GM21825 (cell line): ENCODE results near the gene RBM12.
"Not testable (repeated sequence)": the region's sequence is repeated elsewhere in the genome, so short reads cannot be mapped to it uniquely, and the experiment has no call there.

ENCODE experiments used
- ATAC-seq: cut with Tn5 transposase; IDR thresholded peaks from one replicate; pipeline ENCODE4 v1.9.1; 2021; ENCODE audit warnings: mild to moderate bottlenecking, moderate library complexity; ENCODE audit not compliant: unreplicated experiment

RBM12 gene

DNA sequence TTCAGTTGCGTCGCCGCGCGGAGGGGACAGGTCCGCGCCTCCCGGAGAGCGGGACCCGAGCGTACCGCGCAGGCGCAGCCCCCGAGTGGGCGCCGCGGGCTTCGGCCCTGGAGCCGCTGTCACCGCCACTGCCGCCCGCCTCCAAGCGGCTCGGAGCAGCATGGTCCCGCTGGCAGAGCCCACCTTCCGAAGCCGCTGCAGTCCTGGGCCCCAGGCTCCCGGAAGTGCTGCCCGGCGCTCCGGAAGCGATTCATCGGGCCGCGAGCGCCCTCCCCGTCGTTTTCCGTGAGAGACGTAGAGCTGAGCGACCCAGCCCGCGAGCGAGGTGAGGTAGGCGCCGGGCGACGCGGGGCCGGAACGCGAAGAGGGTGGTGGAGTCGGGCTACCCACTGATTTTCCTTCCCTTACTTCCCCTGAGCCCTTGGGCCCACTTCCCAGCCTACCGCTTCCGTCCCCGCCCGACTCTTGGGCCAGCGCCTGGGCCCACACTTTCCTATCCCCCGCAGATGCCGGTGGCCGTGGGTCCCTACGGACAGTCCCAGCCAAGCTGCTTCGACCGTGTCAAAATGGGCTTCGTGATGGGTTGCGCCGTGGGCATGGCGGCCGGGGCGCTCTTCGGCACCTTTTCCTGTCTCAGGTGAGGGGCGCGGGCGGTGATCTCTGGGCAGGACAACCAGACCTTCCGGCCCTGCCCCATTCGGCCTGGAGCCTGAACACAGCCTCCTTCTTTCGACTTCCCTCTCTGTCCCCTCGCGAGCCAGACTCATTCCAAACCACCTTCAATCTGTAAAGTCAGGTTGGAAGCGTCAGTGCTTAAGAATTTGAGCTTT, 34.6 kb upstream of the RBM12 start, which contains the start of the genes NFS1 and ROMO1:
Gene NFS1 (minus strand): TSS at position 226 of the 830 bp plus-strand sequence. CDS start 64 bp downstream, at position 162.
Gene ROMO1 (plus strand): TSS at position 279 of the 830 bp plus-strand sequence. CDS start 228 bp downstream, at position 507.
- ATAC-seq: peak; percentile 79

DNA sequence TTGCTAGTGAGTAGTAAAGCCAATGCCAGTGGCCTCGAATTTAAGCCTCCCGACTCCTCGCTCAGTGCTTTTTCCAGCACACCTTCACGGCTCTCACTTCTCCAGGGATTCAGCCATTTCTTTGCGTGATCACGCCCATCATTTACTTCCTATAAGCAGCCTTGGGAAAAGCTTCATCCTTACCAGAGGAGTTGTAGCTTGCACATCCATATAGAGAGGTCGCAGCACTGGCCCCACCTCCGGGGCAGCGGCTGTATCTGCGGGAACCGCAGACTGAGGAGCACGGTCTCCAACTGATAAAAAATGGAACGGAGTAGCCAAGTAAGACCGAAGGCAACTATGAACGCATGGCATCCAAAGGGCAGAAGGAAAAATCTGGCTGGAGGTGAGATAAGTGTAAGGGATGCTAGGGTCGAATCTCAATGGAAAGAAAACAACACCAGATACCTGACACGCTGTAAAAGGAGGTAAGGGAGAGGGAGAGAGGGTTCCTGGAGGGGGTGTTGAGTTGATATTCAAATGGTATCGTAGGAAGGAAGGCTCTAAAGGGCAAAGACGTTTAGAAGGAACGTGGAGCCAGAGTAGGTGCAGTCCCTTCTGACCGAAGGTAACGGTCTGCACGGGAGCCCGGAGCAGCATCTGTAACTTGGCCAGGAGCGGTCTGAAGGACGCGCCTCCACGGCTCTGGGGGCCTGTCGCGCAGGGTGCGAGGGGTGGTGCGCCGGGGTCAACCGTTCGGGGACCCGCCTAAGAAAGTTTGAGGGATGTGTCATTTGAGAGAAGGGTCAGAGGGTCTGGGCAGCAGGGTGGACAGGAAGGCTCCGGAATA, 33.8 kb upstream of the RBM12 start:
- ATAC-seq: peak; percentile 22

DNA sequence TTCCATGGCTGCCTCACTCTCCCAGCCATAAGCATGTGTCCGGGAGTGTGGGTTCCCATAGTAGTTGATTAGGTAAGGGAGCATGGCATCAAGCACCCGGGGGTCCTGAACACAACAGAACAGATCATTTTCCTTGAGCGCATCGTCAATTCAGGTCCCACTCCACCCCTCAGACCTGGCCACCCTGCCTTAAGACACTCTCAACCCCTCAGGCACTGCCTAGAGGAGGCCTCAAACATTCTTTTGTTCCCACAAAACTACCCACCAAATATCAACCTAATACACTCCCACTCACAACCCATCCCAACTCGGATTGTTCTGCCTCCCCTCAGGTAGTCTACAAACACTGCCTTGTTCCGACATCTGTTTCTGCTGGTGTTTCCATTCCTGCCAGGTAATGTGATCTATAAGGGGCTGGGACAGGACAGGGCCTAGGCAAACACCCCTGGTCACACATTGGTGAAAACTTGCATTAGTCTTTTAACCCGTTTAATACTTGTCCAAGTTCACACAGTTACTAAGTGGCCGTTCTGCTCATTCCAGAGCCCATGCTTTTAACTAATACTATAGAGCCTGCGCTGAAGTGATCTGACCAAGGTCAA, 33.1 kb upstream of the RBM12 start:
- ATAC-seq: no peak

DNA sequence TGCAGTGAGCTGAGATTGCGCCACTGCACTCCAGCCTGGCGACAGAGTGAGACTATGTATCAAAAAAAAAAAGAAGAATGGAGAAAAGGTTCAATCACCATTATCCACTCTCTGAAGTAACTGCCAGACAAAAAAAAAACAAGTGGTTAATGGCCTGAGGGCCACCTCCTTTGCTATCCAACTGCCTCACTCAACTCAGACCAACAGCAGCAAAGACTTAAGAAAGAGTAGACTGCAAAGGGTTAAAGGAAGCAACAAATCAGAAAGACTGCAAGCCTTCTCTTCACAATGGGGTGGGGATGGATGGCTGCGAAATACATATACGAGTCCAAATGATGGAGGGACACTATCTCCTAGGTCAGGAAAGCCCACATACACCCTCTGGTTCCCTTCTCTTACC, 31.3 kb upstream of the RBM12 start:
- ATAC-seq: no peak

DNA sequence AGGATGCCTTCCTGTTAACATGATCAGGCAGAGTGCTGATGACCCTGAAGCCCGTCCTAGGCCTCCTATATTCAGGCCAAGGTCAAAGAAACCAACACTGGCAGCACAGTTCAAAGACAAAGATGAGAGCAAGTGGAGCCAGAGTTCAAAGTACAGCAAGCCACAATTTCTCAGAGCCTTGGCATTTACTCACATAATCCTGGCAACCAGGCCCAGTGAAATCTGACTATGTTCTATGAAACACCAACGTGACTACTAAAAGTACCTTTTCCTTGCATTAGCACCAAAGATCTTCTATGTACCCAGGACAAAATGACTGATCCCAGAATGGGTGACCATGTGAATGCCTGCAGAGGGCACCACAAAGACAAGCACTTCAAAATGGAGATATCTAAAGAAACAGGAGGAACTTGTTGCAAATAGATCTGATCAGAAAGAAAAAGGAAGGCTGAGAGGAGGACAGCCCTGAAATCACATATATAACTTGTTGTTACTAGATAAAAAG, 30.6 kb upstream of the RBM12 start:
- no peak for ATAC-seq

DNA sequence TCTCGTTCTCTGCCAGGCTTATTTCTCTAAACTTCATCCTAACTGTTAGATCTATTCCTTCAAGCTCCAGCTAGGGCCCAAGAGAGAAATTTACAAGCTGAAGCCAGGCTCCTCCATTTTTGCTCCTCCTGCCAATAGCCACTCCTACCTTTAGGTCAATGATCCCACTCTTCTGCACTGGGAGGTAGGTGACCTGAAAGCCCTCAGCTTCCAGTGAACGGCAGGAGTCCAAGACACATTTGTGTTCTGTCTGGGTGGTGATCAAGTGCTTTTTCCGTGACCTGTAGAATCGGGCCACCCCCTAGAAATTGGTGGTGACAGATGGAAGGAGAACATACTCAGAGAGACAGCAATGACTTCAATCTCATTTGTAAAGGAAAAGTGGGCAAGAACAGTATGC, 25.6 kb upstream of the RBM12 start:
- no peak for ATAC-seq

DNA sequence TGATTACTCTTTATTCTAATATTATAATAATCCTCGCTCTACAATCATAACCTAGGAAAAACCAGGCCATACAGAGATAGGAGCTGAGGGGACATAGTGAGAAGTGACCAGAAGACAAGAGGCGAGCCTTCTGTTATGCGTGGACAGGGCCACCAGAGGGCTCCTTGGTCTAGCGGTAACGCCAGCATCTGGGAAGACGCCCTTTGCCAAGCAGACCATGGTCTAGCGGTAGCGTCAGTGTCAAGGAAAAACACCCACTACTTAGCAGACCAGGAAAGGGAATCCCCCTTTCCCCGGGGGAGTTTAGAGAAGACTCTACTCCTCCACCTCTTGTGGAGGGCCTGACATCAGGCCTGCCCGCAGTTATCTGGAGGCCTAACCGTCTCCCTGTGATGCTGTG, 22.2 kb upstream of the RBM12 start:
- ATAC-seq: not testable (repeated sequence)

DNA sequence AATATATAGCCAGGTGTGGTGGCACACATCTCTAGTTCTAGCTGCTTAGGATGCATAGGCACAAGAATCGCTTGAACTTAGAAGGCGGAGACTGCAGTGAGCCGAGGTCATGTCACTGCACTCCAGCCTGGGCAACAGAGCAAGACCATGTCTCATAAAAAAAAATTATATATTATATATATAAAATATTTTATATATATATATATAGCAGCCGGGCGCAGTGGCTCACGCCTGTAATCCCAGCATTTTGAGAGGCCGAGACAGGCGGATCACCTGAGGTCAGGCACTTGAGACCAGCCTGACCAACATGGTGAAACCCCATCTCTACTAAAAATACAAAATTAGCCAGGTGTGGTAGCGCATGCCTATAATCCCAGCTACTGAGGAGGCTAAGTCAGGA, 20.7 kb upstream of the RBM12 start:
- ATAC-seq: not testable (repeated sequence)

DNA sequence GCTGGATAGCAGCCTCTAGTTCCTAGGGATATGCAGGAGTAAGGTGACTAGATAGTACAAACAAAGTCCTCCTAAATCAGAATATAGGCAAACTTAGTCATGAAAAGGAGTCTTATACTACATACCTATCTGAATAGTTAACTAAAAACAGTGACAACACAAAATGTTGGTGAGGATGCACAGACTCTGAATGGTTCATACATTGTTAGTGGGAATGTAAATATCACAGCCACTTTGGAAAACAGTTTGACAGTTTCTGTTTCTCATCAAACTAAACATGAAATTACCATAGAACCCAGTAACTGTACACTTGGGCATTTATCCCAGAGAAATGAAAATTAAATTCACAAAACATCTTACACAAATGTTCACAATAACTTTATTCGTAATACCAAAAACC, 17.3 kb upstream of the RBM12 start:
- no peak for ATAC-seq

DNA sequence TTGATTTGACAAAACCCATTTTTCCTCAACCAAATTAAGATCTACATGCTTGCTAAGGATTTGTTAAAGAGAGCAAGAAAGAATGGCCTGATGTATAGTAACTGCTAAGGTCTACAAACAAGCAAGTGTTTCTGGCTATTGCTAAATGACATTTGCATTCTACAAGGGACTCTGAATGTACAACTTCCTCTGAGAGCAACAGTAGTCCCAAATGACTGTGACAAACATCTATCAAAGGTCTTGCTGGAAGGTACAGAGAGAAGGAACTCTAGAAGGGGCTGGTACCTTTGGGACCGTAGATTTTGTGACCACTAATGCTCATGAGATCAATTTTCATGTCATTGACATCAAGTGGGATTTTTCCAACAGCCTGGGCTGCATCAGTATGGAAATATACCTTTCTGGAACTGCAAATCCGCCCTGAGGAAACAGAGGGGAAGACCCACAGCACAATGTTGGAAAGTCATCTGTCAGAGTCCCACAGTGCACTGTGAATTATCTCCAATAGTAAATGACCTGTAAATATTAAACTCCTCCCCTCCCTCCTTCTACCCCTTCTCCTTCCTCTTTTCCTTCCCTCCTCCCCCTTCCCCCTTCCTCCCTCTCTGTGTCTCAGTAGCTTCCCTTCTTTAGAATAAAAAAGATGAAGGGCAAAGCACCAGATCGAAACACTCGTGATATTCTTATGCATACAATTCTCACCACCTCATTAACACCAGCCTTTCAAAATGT, 15.9 kb upstream of the RBM12 start:
- ATAC-seq: no peak

DNA sequence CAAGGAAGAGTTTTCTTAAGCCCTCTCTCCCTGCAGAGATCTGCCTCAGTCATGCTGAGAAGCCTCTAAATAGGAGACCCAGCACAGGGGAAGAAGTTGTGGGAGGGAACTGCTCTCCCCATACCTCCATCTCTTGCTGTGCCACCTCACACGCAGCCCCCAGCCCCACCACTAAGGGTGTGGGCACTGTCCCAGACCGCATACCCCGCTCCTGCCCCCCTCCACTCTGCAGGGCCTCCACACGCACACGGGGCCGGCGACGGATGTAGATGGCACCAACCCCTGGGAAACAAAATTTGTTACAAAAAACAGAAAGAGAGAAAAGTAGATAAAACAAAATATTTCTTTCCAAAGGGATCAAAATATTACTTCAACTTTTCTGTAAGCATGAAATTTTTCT, 10.2 kb upstream of the RBM12 start:
- ATAC-seq: no peak

DNA sequence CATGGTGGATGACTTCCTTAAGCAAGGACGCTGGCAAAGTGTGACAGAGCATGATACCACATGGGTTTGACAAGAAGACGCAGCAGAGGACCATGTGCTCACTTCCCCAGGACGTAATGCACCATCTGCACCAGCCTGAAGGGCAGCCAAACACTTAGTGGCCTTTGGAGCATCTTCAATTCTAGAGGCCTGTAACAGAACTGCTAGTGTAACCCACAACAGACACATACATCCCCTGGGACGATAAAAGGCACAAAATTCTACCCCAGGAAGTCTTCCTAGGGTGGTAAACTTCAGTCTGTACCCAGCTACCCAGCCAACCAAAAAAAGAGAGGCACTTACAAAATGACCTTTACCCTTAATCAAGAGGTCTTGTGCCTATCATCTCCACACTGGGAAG, 9.2 kb upstream of the RBM12 start:
- no peak for ATAC-seq

DNA sequence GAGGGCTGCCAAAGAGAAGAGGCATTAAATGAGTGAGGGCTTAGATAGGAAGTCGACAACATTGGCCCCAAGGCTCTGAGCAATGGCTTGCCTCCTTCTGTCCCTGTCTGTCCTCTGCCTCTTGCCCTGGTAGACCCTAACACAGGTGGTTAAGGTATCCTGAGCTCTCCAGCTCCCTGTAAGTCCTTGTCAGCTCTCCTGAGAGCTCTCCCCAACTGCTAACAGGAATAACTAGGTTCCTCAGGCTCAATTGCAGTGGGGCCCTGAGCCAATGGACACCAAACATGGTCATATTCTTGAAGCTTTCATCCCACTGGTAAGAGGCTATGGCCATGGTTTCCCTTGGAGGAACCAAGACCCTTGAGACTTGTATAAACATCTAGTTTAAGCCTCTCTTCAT, 5.0 kb upstream of the RBM12 start:
- ATAC-seq: no peak

DNA sequence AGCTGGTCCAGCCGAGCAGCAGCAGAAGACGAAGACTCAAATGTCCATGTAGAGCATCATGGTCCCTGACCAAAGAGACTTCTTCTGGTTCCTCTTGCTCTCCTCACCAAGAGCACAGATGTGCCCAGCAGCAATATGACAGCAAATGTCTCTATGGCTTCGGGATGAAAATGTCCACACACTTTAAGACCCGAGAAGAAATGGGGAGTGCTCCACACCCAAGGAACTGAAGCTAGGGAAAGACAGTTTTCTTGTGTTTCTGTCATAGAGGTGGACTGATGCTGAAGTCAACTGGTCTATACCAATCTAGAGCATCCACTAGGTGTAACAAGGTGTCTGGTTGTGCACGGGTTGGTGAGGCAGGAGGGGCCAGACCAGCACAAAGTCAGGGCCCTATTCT, 4.5 kb upstream of the RBM12 start:
- no peak for ATAC-seq

DNA sequence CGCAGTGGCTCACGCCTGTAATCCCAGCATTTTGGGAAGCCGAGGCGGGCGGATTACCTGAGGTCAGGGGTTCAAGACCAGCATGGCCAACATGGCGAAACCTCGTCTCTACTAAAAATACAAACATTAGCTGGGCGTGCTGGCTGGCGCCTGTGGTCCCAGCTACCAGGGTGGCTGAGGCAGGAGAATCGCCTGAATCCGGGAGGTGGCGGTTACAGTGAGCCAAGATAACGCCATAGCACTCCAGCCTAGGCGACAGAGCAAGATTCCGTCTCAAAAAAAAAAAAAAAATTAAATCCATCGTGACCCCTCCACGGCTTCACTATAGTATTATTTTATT, 1.2 kb upstream of the RBM12 start:
- ATAC-seq: no peak

DNA sequence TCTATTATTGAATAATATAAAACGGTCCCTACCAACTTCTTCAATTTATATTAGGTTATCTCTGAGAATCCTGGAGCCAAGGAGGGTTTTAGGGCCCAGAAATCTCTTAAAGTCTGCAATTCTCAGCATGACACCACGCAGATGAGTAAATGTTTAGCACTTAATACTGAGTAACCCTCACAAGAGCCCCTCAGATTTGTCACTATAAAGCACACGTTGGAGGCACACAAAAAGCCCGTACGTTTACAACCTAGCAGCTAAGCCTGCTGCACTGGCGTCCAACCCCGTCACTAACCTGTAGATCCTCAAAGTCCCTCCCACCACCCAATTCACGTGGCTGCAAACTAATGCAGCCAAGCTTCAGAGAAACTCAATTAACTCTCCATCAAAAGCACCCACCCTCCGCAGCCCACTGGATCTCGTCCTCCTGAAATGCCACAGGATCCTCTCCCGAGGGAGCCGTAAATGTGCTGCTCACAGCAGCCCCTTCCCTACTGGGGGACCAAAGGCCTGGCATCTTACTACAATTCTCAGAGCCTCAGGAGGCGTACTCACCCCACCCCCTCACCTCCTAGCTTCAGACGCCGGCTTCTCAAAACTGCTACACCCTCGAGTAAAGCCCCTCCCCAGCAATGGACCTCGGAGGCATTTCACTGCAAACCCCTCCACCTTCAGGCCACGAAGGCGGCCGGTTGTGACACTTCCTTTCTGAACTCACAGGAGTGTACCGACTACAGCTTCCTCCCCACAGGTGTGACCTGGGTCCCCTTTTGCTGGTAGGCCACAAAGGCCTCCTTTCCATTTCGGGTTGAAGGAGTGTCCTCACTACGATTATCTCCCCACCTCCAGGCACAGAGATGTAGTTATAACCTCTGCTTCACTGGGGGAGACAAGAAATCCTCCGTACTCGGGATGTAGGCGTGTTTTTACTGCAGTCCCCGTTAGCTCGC, 909 bp downstream of the RBM12 start:
- ATAC-seq: peak; percentile 26

DNA sequence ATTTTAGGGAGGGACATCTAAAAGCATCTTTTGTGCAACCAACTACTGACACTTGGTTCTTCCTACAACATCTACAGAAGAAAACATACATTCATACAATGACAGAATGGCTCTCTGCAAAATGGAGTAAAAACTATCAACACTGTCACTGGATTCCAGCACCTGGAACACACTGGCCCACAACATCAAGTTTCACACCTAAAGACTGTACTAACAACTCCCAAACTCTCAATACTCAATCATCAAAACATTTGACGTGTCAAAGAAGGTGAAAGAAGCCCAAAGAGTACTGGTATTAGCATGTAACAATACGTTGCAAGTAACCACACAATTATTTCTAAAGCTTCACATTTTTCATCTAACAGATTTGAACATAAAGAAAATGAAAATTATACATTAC, 2.1 kb downstream of the RBM12 start:
- ATAC-seq: no peak

DNA sequence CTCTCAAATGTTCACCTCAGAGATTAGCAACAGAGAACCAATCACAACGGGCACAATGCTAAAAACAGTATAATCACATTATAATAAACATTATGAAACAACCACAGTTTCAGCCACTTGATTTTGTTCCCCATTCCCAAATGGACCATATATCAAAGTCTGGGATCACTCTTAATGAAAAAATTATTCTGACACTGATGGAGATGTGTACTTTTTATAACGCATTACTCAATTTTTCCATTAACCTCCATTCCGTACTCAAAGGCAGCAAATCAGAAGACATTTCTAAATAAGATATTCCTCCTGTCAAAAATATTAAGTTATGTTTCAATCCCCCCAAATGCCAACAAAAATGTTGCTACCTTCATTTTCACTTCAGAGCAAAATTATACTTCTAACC, 2.8 kb downstream of the RBM12 start:
- ATAC-seq: no peak

DNA sequence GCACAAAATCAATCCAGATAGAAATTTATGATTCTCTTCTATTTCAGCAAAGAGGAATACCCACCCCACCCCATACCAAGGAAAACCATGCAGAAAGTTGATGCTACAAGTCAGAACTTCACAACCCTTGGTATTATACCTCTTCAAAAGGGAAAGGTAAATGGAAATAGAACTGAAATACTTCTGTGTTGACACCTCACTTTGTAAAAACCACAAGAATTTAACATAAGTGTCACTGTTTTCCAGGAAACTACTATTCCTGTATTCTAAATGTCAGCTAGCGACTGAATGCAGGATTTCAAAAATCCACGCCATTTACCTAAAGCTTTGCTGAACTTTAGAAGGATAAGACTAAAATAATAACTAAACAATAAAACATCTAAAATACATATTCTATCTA, 3.6 kb downstream of the RBM12 start:
- ATAC-seq: no peak
